Stimulated activated CD8-positive, alpha-beta memory T cell treated with anti-CD3 and anti-CD28 coated beads, Interleukin-12 subunit alpha, Interleukin-12 subunit beta, amount 100 ng/mL, for 24 hours (primary cell): ENCODE measurements around the gene GBX1.
A peak's percentile ranks its signal among the peaks of the same experiment; 100 is the strongest.

Experiments used
- DNase-seq: peaks from one replicate; pipeline ENCODE4 v3.0.0-alpha.2; 2020; ENCODE audit errors: extremely low read depth

GBX1 gene

DNA sequence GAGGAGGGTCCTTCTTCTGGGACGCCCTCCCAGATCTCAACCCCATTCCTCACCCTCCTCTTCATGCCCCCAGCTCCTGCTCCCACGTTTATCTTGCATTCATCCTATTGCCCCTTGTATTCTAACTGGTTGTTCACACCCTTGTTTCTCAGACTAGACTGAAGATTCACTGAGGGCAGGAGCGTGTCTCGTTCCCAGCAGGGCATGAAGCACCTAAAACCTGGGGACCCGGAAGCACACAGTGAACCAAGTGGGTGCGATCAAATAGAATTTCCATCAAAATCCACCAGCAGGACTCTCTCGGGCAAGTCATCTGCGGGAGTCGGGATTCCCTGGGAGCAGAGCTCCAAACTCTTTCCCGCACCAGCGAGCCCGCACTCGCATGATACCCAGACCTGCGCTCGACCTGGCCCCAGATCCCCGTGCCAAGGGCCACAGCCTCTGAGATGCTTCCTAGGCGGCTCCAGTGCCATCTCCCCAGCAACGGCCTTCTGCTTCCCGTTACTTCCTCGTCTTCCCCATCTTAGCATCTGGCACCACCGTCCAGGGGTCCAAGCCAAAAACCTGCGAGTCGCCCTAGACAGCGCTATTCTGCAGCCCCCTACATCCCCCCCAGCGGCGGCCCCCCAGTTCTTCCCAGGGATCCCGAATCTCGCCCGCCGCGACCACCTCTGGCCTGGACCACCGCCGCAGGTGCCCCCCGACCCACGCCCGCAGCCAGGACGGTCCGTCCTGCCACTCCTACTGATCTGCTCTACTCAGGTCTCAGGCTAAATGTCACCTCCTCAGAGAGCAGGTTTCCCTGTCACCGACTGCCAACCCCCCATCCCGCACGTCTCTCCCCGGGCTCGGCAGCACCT lies 6.1 kb upstream of the GBX1 start:
- DNase-seq, result no peak

DNA sequence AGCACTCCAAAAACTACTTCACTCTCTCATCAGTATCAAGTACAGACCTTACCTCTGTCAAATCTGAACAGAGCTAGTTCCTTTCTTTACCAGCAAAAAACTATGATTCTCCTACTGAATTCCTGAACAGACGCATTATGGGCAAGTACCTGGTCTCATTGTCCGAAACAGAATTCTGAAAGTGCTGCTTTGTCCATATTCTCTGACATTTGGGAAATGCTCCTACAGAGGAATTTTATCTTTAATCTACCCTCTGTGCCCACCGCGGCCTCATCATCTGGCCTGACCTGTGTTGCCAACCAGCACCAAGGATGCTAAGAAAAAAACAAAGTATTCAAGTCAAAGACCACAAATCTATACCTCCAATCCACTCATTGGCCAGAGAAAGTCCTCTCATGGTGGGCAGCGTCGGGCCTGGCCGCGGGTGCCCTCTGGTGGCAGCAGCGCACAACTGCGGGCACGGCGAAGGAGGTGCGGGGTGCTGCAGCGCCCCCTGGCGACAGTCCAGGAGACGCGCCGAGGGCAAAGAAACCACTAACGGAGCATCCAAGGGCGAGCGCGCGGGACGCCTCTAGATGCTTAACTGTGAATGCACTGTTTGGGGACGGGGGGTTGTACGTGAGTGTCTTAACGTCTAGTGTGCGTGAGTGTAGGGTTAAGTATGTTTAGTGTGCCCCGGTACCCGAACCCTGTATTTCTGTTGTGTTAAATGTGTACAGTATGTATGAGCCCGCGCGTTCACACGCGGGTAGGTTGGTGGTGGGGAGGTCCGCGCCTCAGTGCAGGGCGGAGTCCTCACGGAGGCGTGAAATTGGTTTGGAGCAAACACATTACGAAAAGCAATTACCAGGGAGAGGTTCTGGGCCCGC lies 5.0 kb upstream of the GBX1 start:
- peak; percentile 39 for DNase-seq

DNA sequence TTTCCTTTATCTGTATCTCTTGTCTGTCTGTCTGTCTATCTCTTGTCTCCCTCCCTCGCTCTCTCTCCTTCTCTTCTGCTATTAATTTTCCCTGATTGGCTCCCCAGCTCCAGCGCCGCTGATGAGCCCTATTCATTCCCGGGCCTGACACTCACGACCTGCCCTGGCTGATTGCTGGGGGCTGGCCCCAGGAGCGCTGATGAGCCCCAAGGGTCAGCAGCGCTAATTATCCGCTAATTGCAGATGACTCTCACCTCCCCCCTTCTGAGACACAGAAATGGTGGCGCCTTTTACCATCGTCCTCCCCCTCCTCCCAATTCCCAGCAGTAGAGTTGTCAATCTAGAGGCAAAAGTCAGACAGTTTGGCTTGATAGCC lies 1.3 kb upstream of the GBX1 start:
- DNase-seq, result no peak

DNA sequence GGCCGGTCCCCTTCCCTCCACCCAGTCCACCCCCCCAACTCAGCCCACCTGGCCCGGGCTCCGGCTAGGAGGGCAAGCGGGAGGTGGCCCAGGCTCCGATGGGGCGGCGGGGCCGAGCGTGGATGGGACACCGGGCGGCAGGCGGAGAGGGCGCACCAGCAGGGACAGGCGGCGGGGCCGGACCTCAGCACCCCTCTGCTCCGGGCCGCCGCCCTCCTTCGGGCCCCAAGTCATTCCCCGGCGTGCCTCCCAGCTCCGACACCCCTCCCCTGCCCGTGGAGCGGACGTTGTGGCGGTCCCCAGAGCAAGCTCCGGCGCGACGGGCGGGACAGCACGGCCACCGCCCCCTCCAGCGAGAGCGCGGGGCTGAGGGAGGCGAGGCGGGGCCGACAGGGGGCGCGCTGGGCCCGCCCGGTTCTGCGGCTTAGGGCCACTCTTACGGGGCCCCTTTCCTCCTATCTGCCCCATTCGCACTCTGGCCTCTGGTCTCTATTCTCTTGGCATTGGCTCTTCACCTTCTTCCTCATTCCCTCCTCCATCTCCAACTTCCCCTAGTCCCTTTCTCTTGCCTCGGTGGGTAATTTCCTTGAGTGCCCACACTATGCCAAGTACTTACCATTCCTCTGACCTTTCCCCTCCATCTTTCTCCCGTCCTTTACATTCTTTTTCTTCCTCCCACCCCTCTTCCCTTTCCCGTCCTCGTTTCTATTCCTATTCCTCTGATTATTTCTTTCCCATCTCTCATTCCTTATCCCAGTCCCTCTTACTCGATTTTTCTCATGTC lies 701 bp upstream of the GBX1 start:
- no peak for DNase-seq

DNA sequence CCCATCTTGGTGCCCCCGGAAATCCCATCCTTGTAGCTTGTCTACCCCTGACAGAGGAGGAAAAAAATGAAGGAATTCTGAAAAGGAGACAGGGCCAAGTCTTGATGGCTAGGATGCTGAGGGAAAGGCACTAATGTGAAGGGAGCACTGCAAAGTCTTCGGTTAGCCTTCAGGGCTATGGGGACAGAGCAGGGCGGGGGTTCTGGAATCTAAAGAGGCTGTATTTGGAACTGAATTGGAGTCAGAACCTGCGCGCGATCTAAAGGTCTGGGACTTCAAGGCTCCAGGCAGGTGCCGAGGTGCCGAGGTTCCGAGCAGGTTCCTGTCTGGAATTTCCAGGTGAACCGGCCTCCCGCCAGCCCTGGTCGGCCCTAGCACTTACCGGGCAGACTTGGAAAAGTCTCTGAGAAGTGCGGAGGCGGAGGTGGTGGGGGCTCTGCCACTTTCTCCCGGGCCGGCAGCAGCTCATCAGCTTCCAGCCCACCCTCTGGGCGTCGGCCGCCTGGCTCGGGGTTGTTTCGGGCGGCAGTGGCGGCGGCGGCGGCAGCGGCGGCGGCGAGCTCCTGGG lies 781 bp downstream of the GBX1 start:
- no peak for DNase-seq

DNA sequence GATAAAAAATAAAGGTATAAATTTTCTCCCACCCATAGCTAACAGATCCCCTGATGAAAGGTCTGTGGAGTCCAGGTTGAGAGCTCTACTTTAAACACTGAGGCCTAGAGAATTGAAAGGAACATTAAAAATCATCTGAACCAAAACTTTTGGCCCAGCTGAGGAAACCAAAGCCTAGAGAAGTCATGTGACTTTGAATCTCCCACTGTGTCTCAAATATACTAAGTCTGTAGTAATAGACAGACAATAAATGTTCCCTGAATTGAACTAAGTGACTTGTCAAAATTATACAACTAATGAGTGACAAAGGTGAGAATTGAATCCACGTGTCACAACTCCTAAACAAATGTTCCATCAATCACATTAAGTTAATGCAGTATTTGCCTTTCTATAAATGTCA lies 5.7 kb downstream of the GBX1 start:
- DNase-seq, result no peak

DNA sequence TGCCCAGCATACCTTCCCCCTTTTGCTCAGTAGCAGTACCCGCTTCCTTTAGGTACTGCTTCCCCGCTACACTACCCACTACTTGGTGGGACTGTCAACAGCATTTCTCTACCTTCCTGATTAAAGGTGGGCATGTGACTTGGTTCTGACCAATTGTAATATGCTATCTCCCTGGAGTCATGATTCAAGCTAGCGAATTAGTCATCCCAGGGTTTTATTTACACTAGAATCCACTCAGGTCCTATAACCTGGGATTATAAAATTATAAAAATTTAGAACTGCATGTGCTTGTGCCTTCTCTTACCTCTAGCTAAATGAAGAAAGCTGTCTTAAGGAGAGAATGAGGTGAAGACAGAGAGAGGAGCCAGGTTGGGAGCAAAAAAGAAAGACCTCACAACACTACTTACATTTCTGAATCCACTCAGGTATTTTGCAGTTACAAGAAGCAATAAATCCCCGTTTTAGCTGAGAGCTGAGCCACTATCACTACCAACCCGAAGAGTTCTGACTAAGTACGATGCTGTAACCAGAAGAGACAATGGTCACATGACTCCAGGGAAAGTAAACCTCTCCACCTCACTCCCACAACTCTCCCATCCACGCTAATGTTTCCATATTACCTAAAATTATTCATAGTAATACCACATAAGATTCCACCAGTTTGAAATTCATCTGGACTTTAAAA lies 9.7 kb downstream of the GBX1 start:
- no peak for DNase-seq

DNA sequence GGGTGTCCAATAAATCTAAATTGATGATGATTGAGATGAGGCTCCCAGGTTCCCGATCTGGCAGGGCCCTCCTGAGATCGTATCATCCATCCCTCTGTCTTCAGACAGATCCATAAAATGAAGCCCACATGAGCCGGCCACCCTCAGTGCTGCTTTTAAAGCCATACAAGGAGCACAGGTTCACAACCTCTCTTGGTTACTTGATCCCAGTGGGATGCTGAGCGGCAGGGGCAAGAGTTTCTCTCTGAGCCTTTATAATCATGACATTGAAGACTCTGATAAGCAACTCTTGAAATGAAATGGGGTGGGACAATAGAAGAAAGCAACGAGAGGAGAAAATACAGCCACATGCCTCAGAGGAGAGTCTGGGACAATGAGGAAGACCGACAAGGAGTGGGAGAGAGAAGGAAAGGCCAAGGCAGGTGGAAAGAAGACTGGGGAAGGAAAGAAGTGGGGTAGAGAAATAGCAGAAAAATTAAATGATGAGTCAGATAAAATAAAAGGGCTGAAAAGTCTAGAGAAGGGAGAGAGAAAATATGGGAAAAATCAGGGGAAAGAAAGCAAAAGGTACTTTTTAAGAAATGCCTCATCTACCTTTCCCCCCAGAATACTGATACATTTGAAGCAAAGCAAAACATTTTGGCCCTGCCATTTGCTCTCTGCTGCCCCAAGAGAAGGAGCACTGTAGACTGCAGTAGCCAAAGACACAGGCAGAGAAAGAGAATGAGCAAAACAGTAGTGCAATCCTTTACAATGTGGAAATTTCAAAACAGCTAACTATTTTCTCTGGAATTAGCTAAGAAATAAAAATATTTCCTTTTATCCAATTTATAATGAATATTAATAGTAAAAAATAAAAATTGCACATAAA lies 14.6 kb downstream of the GBX1 start:
- DNase-seq, result no peak

DNA sequence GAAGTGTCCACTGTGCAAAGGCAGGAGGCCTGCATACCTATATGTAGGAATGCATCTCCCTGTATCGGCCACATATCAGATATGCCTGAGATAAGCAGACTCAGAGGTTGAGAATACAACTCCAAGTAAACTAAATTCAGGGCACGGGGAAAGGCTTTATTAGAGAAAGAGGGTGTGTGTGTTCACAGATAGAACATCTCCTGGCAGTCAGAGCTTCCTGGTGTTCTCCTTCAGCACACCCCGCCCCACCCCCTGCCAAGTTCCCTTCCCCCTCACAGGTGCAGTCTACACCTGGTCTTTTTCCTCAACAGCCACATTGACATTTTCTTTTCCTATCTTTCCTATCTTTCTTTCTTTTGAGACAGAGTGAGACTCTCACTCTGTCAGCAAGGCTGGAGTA lies 17.1 kb downstream of the GBX1 start:
- no peak for DNase-seq

DNA sequence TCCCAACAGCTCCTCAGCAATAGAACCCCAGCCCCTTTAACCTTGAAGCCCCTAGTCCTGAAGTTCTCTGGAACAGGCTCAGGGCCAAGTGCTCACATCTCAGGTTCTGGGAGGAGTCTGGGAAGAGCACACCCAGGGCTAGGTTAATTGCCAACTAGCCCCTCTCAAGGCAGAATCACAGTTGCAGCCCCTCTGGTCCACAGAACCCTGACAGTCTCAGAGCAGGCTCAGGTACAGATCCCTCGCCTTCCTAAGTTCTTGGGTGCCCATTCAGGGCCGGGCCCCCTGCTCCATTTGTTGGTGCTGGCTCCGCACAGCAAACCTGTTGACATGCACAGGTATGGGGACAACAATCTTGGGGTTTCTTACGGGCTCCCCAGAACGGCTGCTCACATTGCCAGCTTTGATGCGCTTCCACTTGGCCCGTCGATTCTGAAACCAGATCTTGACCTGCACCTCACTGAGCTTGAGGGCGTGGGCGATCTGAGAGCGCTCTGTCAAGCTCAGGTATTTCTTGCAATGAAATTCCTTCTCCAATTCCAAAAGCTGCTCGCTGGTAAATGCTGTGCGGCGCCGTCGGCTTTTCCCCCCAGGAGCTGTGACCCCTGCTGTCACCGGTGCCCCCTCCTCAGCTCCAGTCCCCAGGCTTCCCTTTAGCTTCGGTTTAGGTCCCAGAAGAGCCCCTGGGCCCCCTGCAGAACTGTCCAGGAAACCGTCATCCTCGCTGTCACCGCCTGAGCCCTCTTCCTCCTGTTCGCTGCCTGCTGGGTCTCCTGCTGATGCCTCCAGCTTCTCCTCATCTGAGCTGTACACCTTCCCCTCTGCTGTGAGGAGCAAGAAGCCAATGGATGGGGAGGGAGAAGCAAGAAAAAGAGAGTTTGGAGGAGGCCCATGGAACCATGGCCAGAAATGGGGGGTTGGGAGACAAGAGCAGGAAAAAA lies 18.9 kb downstream of the GBX1 start:
- DNase-seq, result no peak

DNA sequence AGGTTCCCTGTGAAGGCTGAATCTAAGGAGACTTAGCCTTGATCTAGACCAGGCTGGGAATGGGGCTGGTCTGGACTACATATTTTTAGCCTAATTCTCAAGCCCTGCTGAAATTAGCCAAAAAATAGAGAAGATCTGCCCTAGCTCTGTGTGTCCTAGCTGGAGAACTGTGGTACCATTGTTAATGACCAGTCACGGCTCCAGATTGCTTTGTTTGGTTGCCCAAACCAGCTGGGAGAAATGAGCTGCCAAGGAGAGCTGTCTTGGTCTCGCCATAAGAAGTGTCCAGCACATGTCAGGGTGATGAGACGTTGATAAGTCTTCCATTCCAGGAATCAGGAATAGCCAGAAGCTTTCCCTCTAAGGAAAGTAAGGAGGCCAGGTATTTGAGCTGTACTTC lies 20.7 kb downstream of the GBX1 start:
- DNase-seq, result no peak

DNA sequence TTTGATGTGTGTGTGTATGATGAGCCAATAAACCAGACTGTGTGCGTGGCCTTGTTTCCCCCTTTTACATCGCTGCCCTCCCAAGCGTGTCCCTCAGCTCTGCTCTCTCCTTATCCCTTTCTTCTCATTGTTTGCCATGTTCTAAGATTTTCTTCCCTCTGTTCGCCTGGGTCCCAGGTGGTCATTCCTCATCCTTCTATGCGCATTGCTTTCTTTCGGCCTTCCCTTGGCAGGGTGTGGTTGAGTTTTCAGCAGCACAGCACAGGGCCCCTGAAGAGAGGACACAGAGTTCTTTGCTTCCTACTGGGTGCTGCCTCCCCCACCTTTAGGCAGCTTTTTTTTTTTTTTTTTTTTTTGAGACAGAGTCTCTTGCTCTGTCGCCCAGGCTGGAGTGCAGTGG lies 23.1 kb downstream of the GBX1 start:
- no peak for DNase-seq

DNA sequence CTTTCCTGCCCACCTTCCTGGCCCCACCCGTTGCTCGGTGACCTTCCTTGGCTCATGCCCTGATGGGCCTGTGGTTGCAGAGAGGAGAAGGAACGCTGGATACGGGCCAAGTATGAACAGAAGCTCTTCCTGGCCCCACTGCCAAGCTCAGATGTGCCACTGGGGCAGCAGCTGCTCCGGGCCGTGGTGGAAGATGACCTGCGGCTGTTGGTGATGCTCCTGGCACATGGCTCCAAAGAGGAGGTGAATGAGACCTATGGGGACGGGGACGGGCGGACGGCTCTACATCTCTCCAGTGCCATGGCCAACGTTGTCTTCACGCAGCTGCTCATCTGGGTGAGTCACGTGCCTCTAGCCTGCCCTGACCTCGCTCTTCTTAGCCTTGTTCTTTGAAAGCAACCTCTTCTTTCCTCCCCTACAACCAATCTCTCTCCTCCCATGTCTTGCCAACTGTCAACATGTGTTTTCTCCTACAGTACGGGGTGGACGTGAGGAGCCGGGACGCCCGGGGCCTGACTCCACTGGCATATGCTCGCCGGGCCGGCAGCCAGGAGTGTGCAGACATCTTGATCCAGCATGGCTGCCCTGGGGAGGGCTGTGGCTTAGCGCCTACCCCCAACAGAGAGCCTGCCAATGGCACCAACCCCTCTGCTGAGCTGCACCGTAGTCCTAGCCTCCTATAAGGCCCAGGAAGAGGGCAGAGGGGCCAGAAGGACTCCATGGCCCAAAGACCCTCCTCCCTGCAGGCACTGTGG lies 24.1 kb downstream of the GBX1 start:
- no peak for DNase-seq

DNA sequence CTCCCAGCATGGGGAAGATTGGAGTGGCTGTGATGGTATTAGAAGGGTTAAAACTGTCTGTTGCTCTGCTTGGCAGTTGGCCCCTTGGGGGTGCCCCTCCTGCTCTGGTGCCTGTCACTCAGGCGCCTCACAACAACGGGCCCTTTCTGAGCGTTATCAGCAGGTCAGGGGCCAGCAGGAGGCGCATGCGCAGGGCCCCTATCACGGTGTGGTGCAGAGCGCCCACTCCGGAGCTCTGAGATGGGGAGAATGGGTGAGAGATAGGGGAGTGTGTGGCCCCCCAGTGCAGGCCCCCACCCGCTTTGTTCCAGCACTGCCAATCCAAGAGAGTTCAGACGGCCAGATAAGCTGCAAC lies 24.8 kb downstream of the GBX1 start:
- DNase-seq, result no peak

DNA sequence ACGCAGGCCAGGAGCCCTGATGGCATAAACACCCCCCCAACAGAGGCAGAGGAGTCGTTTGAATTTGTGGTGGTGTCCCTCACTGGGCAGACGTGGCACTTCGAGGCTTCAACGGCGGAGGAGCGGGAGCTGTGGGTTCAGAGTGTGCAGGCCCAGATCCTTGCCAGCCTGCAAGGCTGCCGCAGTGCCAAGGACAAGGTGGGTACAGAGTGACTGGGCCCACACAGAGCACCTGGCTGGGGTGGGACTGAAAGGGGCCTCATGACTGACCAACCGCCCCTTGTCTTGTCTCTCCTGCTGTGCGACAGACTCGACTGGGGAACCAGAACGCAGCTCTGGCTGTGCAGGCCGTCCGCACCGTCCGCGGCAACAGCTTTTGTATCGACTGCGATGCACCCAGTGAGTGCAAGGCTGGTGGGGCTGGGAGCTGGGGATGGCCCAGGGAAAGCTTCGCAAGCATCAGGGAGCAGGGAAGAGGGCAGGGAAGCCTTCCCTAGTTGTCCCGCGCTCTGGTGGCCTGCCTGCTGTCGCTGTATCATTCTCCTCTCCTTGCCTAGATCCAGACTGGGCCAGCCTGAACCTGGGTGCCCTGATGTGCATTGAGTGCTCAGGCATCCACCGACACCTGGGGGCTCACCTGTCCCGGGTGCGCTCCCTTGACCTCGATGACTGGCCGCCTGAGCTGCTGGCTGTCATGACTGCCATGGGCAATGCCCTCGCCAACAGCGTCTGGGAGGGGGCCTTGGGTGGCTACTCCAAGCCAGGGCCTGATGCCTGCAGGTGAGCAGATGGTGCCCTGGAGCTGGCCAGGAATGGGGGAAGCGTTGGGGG lies 25.4 kb downstream of the GBX1 start:
- DNase-seq, result no peak

DNA sequence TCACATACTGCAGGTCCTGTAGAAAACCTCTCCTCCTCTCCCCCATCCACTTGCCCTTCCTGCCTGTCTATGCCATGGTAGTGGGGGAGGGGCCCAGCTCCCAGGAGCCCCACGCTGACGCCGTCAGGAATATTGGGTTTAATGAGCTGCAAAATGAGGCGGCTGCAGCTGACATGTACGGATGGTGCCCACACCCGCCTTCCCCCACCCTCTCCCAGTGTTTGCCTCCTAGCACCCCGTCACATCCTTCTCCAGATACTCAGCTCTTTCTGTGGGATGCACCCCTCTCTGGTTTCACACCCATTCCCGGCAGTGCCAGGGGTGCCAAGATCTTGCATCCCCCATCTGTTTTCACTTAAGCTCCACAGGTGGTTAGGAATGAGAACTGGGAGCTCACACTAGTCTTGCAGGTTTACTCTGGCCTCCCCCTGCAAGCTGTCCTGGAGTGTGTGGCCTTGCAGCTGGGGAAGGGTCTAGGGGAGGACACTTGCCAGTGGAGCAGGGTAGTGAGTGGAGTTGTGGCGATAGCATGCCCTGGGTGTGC lies 26.1 kb downstream of the GBX1 start:
- no peak for DNase-seq

DNA sequence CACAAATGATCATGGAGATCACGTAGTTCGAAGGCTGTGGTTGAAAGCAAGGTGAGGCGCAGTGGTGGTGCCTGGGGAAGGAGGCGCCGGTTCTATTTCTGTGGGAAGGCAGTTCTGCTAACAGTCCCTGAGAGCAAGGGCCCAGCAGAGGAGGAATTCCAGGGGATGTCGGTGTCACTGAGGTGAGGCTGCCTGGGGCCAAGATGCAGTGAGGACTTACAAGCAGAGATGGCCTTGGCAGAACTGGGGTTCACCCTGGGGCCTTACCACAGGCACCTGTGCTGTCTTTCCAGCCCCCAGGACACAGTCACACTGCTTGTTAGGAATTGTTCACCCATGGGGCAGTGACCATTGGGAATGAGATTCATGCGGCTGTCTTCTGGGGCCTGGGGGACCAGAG lies 26.7 kb downstream of the GBX1 start:
- no peak for DNase-seq
